Renal cortex interstitium (tissue), 3 donors: ENCODE results near the gene BRPF3. TPM values are rescaled to one million over a fixed set of nuclear protein-coding genes. Genes with fewer than 3 reads are reported as not detected.

Experiments
- polyA plus RNA-seq, 3 donors: library from polyadenylated mRNA; unstranded; fragments of 120-200 nt; gene quantifications; one replicate each; pipeline ENCODE4 v1.2.1, GENCODE V29; 2013; ENCODE audit not compliant: insufficient read length in 3 of 3

The BRPF3 gene
- polyA plus RNA-seq, 3 donors, result 49.6 to 51.4 (median 50.6) TPM

Other genes with a start within 250 kb of the BRPF3 start
- under 1 TPM; 0.23 to 0.44 (median 0.27) TPM for gene SLC26A8, start 172.1 kb upstream of the BRPF3 start, polyA plus RNA-seq
- gene MAPK14, start 168.9 kb upstream of the BRPF3 start, polyA plus RNA-seq, result 10 to 100 TPM; 50.1 to 56.3 (median 54.3) TPM
- 10 to 100 TPM; 19.3 to 27.0 (median 21.2) TPM for gene MAPK13, start 66.2 kb upstream of the BRPF3 start, polyA plus RNA-seq
- gene PNPLA1, start 73.3 kb downstream of the BRPF3 start, polyA plus RNA-seq, result 1 to 10 TPM; 1.7 to 3.8 (median 1.7) TPM
- gene BNIP5, start 140.1 kb downstream of the BRPF3 start, polyA plus RNA-seq, result under 1 TPM; 0.10 to 0.18 (median 0.11) TPM
- under 1 TPM in 2 of 3 donors, not detected in 1; 0.10 to 0.44 TPM for gene ETV7, start 190.9 kb downstream of the BRPF3 start, polyA plus RNA-seq
- gene PXT1, start 246.1 kb downstream of the BRPF3 start, polyA plus RNA-seq, result not detected
- gene KCTD20, start 246.3 kb downstream of the BRPF3 start, polyA plus RNA-seq, result 10 to 100 TPM; 49.2 to 61.4 (median 51.6) TPM